ENCODE data around the gene GNB1L. TPM values are rescaled to one million over a fixed set of nuclear protein-coding genes. Genes with fewer than 3 reads are reported as not detected.

Gene GNB1L
- total and polyA plus RNA-seq, 9 of the 15 experiments (the other 6 are each of a cell fraction or from before 2014, with no cell fraction given), result 0.56 to 50.5 (median 10.2) TPM

- TF ChIP-seq ZBTB40 (IDR thresholded peaks at IDR 0.05) (no peak), ZBTB40 (CRISPR knock-in tag; IDR thresholded peaks at IDR 0.05) (no peak), ADNP (tag; IDR thresholded peaks at IDR 0.05) (no peak), SMAD4 (CRISPR knock-in tag; conservative IDR thresholded peaks at IDR 0.05) (no peak), MYC (IDR thresholded peaks at IDR 0.05; ENCODE audit: low read depth, low read length) (0 out of 2 replicates have a peak, but pooled peaks have one; percentile 8), MYC (CRISPR knock-in tag; IDR thresholded peaks at IDR 0.05; ENCODE audit: borderline replicate concordance, low read depth) (0 out of 2 replicates have a peak, but pooled peaks have one; percentile 38), SAFB (IDR thresholded peaks at IDR 0.05; ENCODE audit: borderline replicate concordance, low read depth, low read length) (peak; percentile 66; the same call in 1 of the 2 replicates), ZNF696 (CRISPR knock-in tag; conservative IDR thresholded peaks at IDR 0.05) (no peak)
- TF ChIP-seq, protein P1, sequence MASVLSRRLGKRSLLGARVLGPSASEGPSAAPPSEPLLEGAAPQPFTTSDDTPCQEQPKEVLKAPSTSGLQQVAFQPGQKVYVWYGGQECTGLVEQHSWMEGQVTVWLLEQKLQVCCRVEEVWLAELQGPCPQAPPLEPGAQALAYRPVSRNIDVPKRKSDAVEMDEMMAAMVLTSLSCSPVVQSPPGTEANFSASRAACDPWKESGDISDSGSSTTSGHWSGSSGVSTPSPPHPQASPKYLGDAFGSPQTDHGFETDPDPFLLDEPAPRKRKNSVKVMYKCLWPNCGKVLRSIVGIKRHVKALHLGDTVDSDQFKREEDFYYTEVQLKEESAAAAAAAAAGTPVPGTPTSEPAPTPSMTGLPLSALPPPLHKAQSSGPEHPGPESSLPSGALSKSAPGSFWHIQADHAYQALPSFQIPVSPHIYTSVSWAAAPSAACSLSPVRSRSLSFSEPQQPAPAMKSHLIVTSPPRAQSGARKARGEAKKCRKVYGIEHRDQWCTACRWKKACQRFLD (CRISPR knock-in tag; IDR thresholded peaks at IDR 0.05), result 0 out of 2 replicates have a peak, but pooled peaks have one; percentile 10
Measured at GRCh38 chr22:19765477-19766239, 89.0 kb downstream of the GNB1L start (continued).
